Stimulated activated CD4-positive, alpha-beta T cell treated with anti-CD3 and anti-CD28 coated beads, Interleukin-1b, Interleukin-23, amount 100 ng/mL, for 4 hours (primary cell): ENCODE results near the gene NDRG4.

Experiments
- DNase-seq, 2 donors: peaks; one replicate each; pipeline ENCODE4 v3.0.0-alpha.2; 2020; ENCODE audit warnings: low read depth in 2 of 2

NDRG4 gene, protein sequence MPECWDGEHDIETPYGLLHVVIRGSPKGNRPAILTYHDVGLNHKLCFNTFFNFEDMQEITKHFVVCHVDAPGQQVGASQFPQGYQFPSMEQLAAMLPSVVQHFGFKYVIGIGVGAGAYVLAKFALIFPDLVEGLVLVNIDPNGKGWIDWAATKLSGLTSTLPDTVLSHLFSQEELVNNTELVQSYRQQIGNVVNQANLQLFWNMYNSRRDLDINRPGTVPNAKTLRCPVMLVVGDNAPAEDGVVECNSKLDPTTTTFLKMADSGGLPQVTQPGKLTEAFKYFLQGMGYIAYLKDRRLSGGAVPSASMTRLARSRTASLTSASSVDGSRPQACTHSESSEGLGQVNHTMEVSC

DNA sequence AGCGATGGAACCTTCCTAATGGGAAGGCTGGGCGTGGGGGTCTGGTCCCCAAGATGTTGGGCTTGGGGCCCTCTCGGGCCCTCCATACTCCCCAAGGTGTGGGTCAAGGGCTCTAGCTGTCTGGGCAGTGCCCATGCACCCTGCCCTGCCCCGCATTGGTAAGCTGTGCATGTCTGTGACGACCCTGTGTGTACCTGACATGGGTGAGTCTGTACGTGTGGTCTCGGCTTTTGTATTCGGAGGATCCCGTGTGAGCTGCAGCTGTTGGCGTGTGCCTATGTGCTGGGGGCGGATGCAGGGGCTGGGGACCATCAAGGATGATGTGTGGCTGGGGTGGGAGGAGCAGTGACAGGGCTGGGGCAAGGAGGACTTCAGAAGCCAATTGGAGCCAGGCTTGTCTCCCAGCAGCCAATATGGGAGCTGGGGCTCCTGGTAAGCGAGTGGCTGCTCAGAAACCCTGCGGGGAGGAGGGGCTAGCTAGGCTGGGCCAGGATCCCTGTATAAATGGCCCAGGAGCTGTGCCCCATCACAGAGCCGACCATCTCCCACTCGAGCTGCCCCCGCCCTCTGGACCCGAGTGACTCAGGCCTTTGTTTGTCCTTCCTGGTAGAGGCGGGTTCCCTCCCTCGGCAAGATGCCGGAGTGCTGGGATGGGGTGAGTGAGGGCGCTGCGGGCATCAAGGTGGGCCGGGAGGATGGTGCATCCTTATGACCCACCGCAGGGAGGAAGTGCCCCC lies at the start of gene NDRG4:
NDRG4 (plus strand) TSS at position 529 of the 737 bp plus-strand sequence; CDS start at position 635, 106 bp downstream.
- DNase-seq = no peak

DNA sequence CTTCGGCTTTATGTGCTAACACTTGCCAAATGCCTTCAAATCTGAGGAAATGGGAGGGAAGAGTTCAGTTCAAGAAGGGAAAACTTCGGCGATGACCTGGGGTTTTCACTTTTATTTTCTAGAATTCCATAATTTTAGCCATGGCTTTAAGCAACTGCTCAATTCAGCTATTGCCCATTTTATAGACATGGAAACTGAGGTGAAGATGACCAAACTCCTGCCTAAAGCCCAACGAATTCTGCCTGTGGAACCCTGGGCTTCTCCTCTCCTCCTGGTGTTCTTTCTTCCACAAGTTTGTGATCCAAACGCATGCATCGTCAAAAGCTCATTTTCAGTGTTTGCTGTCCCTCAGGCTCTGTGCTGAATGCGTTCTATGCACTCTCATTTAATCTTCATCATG lies 49.4 kb upstream of the NDRG4 start:
- no peak for DNase-seq

DNA sequence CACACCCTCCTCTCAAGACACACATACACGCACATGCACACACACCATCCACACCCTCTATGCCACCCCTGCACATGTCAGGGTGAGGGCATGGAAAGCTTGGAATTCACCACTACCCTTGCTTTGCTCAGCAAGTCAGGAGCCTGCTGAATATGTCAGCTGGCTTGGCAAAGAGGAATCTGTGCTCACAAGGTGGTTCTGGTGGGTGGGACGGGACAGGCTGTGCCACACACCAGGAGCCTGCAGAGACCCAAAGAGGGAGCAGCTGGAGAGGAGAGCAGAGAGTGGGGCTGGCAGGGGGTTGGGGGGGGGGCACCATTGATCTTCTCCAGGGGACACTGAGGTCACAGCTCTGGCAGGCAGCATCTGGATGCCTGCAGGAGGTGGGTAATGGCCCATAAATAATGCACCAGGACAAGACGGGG lies 48.7 kb upstream of the NDRG4 start:
- DNase-seq = no peak

DNA sequence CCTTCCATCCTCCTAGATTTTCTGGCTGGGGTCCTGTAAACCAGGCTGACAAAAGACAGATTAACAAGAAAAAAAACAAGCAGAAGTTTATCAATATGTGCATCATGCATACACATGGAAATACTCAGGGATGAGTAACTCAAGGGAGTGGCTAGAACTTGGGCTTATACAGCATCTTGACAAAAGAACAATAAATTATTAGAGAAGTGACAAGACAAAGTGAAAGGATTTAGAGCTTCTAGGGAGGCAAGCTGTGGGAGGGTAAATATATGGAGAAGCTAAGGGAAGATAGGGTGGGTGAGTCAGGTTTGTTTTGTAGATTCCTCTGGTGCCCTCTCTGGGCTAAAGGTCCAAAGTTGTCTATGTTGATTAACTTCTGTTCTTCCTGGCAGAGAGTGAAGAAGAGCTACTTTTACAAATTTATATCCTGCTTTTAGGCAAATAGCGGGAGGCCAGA lies 48.0 kb upstream of the NDRG4 start:
- no peak for DNase-seq

DNA sequence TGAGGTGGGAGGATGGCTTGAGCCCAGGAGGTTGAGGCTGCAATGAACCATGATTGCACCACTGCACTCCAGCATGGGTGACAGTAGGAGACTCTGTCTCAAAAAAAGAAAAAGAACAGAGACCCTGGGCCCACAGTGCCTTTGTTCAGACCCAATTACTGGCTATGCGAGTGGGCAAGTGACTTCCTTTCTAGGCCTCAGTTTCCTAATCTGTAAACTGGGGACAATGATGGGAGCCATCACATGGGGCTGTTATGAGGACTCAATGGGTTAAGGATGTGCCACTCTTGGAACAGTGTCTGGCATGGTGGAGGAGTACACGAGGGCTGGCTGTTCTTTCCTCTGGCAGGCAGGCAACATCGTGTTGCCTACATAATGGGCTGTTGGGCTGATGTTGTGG lies 47.3 kb upstream of the NDRG4 start:
- DNase-seq = no peak

DNA sequence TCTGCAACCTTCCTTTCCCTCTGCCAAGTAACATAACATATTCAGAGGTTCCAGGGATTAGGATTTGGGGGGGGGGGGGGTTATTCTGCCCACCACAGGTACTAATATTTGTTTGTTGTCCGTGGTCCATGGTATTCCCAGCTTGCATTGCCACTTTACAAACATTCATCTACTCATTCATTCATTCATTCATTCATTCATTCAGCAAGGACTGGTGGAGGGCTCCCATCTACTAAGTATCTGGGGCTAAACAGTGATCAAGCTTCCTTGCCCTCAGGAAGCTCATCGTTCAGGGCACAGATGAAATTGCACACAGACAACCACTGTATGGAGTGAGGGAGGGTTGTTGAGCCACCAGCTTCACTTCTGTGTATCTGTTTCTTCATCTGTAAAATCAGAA lies 45.8 kb upstream of the NDRG4 start:
- DNase-seq = no peak

DNA sequence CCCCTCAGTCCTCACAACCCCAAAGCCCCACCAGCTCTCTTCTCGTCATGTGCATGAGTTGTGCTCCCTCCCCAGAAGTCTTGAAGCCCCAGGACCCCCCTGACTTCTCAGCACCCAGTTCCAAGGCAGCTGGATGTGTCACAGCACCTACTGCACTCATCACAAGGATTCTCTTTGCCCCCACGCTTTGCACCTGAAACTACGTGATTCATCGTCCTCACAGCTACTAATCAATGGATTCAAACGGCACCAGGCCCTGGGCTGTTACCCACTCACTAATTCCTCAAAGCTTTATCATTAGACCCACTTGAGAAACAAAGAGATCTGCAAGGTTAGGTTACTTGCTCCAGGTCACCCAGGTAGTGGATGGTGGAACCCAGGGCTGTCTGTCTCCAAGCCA lies 45.1 kb upstream of the NDRG4 start:
- DNase-seq = no peak

DNA sequence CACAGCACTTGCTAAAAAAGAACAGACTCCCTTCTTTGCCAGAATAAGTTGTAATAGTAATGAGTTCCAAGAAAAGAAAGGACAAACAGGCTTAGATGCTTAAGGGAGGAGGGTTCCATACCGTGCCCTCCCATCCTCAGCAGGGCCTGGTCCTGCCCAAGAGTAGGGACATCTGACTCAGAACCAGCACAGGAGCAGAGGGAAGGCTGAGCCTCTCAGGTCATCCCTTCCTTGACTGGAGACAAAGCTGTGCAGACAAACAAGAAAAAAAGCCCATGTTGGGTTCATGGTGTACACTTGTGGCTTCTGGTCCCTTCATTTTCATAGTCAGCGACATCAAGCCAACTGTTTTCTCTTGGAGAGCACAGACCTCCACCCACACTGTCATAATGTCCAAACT lies 44.2 kb upstream of the NDRG4 start:
- DNase-seq = no peak

DNA sequence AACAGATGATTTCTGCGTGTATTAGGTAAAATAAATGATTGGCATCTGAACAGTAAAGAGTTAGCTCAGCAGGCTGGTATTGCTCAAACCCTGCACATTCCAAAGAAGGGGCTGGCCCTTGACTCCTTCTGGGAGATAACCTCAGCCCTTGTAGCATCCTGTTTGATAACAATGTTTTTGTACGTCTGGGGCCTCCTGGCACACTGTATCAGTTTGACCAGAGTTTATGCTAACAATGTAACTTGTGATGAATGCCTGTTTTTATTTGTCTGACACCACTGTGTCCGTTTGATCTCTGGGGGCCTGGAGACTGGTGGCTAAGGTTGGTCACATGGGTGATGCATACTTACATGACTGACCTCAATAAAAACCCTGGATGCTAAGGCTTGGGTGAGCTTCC lies 43.8 kb upstream of the NDRG4 start:
- DNase-seq = no peak

DNA sequence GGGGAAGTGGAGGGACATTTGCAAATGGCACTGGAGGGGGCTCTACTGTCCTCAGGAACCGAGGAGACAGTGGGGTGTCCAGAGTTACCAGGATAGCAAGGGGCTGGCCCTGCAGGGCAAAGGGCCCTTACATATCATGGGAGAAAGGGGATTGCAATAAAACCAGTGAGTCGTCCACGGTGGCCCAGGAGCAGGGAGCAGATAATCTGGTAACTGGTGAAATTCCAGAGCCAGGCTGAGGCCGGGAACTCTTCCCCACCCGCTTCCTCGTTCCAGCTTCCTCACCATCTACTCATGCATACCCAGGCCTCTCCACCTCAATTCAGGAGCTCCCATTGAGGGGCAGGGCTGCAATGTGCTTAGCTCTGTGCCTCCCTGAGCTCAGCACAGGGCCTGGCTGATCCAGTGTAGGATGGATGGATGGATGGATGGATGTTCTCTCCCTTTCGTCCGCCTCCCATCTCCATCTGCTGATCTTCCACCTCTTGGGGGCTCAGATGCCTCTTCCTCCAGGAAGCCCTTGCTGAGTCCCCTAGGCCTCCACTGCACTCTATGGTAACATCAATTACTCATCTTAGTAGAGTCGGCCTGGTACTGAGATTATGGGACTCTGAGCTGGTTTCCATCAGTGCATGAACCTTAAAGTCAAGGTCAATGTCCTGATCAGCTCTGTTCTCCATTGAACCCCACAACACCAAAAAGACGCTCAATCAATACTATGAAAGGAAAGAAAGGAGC lies 41.2 kb upstream of the NDRG4 start:
- DNase-seq = no peak

DNA sequence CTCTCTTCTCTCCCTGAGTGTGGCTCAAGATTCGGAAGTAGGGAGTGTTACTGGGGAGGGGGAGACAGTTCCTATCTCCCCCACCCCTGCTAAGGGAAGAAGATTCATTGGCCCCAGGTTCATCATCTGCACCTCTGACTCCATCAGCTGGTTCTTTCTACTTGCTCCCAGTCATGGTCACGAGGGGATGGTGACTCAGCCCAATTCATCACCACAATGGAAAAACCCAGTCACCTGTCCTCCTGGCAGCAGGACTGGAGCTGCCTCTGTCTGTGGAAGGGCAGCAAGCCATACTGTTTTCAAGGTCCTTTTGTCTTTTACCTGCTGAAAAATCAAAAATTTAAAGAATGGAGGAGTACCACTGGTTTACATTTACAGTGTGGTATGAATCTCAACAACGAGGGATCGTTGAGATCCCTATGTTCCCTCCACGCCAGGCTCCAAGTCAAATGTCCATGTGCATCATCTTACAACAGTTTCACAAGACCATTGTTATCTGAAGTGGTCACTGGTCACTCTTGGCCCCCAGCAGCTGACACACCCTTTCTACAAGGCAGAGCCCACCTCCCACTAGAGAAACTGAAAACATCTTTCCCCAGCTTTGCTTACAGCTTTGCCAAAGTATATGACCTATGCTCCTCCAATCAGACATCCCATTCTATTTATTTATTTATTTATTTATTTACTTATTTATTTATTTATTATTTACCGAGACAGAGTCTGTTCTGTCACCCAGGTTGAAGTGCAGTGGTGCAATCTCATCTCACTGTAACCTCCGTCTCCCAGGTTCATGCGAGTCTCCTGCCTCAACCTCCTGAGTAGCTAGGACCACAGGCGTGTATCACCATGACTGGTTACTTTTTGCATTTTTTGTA lies 40.4 kb upstream of the NDRG4 start:
- DNase-seq = peak; percentile 28 to 30

DNA sequence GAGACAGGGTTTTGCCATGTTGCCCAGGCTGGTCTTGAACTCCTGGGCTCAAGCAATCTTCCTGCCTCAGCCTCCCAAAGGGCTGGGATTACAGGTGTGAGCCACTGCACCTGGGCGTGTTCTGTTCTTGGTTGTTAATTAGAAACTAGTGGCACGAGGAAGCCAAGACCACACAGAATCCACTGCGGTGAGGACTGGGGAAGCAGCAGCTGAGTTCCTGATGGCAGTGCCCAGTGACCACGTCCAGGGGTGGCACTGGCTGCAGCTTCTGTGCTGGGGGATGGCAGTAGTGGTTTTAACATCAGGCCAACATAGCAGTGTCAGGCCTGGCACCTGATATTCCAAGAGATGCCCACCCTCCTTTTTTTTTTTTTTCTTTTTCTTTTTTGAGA lies 39.7 kb upstream of the NDRG4 start:
- DNase-seq = no peak

DNA sequence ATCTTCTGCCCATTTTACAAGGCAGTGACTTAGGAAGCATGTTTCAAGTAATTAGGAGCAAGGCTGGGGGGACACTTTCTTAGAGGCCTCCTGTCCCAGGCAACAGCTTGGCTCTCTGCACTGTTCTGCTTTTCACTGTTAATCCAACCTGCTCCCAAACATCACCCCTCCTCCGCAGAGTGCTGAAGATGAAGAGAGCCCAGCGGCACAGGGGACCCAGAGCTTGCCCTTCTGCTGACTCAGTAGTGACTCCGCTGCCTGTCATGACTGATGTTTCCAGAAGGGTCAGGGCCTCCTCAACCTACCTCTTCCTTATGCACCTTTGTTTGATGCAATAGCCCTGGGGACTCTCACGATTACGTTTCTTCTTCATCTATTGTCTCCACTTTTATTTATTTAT lies 38.9 kb upstream of the NDRG4 start:
- DNase-seq = no peak

DNA sequence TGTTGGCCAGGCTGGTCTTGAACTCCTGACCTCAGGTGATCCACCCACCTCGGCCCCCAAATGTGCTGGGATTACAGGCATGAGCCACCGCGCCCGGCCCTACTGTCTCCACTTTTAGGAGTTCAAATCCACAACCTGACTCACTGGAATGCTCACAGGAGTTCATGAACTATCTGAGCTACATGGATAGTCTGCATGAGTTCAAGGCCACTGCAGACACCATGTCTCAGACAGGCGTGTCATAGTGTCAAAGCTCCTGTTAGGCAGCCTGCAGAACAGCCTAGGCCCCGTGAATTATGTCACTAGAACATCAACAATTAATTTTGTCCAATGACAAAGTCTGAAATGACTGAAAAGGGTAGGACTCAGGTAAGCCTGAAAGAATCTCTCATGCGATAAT lies 38.3 kb upstream of the NDRG4 start:
- no peak for DNase-seq

DNA sequence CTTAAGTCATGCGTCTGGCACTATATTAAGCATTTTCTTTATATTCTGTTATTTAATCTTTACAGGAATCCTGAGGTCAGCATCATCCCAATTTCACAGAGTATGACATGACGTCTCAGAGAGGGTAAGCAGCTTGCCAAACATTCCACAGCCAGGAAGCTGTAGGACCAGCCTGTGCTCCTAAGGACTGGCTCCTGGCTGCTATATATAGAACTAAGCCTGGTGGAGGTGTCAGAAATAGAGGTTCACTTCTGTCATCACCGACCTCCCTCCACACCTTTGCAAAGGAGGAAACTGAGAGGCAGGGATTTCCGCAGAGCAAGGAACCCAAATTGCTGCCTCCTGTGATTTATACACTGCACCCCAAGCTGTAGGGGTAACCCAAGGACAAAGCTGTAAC lies 37.9 kb upstream of the NDRG4 start:
- DNase-seq = no peak

DNA sequence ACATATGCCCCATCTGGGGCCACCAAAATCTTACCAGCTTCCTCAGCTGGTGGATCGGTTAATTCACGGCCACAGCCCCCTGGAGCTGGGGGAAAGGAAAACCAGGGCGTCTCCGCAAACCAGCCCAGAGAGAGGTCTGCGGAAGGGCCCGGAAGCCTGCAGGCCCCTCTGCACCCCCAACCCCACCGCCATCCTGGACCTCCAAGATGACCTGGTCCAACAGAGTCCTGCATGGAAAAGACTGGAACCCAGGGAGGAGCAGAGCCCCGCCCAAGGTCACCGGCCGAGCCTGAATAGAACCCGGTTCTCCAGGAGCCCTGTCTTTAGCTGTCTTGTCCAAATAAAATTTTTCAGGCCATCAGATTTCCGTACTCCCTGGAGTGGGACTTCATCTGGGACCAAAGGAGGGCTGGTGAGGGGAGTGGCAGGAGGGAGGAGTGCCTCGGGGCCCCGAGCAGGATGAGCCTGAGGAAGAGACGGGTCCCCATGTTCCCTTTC lies 37.4 kb upstream of the NDRG4 start:
- DNase-seq = no peak

DNA sequence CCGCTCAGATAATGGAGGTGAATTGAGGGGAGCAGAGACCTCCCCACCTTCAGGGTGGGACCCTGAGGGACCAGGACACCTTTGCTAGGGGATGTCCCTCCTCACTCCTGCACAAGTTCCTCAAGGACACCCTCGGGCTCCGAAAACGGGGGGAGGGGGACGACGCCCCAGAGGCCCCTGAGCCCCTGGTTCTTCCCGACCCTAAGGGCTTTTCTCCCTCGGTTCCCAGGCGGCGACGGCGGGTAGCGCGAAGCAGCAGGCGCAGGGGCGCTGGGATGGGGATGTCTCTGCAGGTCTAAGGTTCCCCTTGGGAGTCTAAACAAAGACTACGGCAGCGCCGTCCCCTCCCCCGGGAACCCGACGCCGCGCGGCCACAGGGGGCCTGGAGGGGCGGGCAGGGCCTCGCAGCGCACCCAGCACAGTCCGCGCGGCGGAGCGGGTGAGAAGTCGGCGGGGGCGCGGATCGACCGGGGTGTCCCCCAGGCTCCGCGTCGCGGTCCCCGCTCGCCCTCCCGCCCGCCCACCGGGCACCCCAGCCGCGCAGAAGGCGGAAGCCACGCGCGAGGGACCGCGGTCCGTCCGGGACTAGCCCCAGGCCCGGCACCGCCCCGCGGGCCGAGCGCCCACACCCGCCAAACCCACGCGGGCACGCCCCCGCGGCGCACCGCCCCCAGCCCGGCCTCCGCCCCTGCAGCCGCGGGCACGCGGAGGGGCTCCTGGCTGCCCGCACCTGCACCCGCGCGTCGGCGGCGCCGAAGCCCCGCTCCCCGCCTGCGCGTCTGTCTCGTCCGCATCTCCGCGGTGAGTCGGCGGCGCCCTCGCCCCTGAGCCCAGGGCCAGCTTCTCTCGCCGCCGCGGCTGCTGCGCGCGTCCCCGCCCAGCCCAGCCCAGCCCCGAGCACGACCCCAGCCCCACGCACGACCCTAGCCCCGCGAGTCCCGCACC lies 36.7 kb upstream of the NDRG4 start:
- peak in 1 of 2 donors; percentile 13 for DNase-seq

DNA sequence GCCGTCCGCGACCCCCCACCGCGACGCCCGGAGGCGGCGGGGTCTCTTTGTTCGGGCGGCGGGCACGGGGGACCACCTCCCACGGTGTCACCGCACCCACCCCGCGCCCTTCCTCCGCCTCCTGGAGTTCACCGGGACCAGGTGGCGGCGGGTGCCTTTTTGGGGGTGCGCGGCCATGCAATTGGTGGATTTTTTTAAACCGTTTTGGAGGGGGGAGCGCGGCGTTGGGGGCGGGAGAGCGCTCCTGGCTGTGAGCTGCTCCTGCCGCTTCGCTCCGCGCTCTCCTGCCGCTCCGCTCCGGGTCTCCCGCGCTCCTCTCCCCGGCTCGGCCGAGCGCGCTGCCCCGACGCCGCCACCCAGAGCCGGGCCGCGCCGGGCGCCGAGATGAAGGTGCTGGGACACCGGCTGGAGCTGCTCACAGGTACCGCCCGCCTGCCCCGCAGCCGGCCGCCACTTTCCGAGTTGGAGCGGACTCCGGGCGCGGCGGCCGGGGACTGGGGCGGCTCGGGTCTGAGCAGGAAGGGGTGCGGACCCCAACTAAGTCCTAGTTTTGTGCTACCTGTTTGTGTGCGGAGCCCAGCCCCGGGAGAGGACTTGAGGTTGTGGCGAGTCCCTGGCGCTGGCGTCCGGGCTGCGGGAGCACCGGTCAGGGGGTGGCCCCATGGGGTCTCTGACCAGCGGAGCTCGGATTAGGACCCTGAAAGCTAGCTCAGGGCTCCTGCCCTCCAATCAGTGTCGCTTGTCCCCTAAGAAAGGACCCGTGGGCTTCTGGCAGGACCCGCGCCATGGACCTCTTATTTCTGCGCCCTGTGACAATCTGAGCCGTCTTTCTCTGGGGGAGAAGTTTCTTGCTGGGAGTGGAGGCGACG lies 35.7 kb upstream of the NDRG4 start:
- no peak for DNase-seq
